MCF 10A (cell line): ENCODE results near the gene HSPB2. TPM values are rescaled to one million over a fixed set of nuclear protein-coding genes. Genes with fewer than 3 reads are reported as not detected.

Experiments
- BruUV-seq: library from RNA; stranded (reverse); fragments of 400-500 nt; replicated peaks from 2 replicates; lab custom pipeline; 2021; lab: Mats Ljungman, UMichigan
- CTCF ChIA-PET: fragments of 300-600 bp; sonication (Branson Sonifier 250); formaldehyde crosslinking; extraction: SDS; loops from one replicate; lab custom pipeline; 2021; ENCODE audit warnings: antibody characterized with exemption, inconsistent platforms; lab: Yijun Ruan, JAX
- POLR2A ChIA-PET: fragments of 300-600, 350-650 bp; sonication (Branson Sonifier 250); formaldehyde crosslinking; extraction: SDS; loops from one replicate; lab custom pipeline; 2020; ENCODE audit warnings: antibody characterized with exemption, inconsistent platforms; lab: Yijun Ruan, JAX
- DNase-seq: peaks from one replicate; pipeline ENCODE4 v3.0.0-alpha.2; 2018; ENCODE audit not compliant: unreplicated experiment
- H3K27ac Mint-ChIP-seq: one replicate; pipeline ENCODE4 v1.8.0; 2022; ENCODE audit warnings: mild to moderate bottlenecking, low read depth, mixed read lengths; ENCODE audit not compliant: unreplicated experiment
- H3K27me3 Mint-ChIP-seq: one replicate; pipeline ENCODE4 v1.8.0; 2022; ENCODE audit warnings: mixed read lengths; ENCODE audit not compliant: insufficient read depth, unreplicated experiment
- H3K36me3 Mint-ChIP-seq: one replicate; pipeline ENCODE4 v1.8.0; 2022; ENCODE audit warnings: mild to moderate bottlenecking, moderate library complexity, mixed read lengths; ENCODE audit not compliant: insufficient read depth, unreplicated experiment
- H3K4me1 Mint-ChIP-seq: one replicate; pipeline ENCODE4 v1.8.0; 2022; ENCODE audit warnings: mixed read lengths; ENCODE audit not compliant: insufficient read depth, unreplicated experiment
- H3K4me3 Mint-ChIP-seq: one replicate; pipeline ENCODE4 v1.8.0; 2022; ENCODE audit warnings: mild to moderate bottlenecking, moderate library complexity, mixed read lengths; ENCODE audit not compliant: unreplicated experiment
- H3K9me3 Mint-ChIP-seq: one replicate; pipeline ENCODE4 v1.8.0; 2022; ENCODE audit warnings: mixed read lengths; ENCODE audit not compliant: unreplicated experiment
- CTCF ChIP-seq: fragments of 200-600 bp; IDR thresholded peaks from one replicate; pipeline ENCODE4 v1.8.0; 2022; ENCODE audit warnings: antibody characterized with exemption, mild to moderate bottlenecking; ENCODE audit not compliant: unreplicated experiment
- intact Hi-C: fragments of 100-400 bp; cut with micrococcal nuclease; formaldehyde crosslinking; loops from 2 replicates; pipeline ENCODE4 v1.14.1; 2022
- total RNA-seq: library from RNA; stranded (reverse); gene quantifications from 2 replicates; pipeline ENCODE4 v1.2.3, GENCODE V29; 2022

The HSPB2 gene
- total RNA-seq, 1 experiment from 2014 or later = 0.23 TPM

GRCh38 chr11:111916768-111917167 is 4.2 kb downstream of the HSPB2 start:
- Mint-ChIP-seq H3K9me3 (no peaks in the 10 kb centered on the region), H3K4me3 (no peak overlapping the region), H3K36me3 (peaks cover 4% of the 10 kb centered on the region), H3K27me3 (no peaks in the 10 kb centered on the region), H3K27ac (no peak overlapping the region), H3K4me1 (peaks cover 17% of the 10 kb centered on the region)
- BruUV-seq = no TSS peak
- CTCF ChIA-PET = no interaction called here
- POLR2A ChIA-PET = interaction anchor here (1.1 kb wide), 1 partner anchor 45 kb away, joined by 3 read pairs; the partner anchor contains the start of gene ALG9
- no peak for DNase-seq
- TF ChIP-seq CTCF = no peak
- intact Hi-C loops = no loop called here

GRCh38 chr11:111917312-111917711 is 4.8 kb downstream of the HSPB2 start:
- no peak for DNase-seq
- Mint-ChIP-seq H3K4me3 (no peak overlapping the region), H3K27ac (no peak overlapping the region), H3K36me3 (peaks cover 4% of the 10 kb centered on the region), H3K4me1 (peaks cover 11% of the 10 kb centered on the region), H3K9me3 (no peaks in the 10 kb centered on the region), H3K27me3 (no peaks in the 10 kb centered on the region)
- intact Hi-C loops = no loop called here
- TF ChIP-seq CTCF = no peak
- POLR2A ChIA-PET = interaction anchor here (0.6 to 2.1 kb wide), 3 partner anchors 9 to 46 kb away, joined by 3 to 17 read pairs (median 3); partner anchors contain the start of gene ALG9
- no TSS peak for BruUV-seq
- CTCF ChIA-PET = no interaction called here

- intact Hi-C loops = loop anchor here (2.0 kb wide), 1 partner anchor 39 kb away; the partner anchor contains the start of genes CFAP68 and FDXACB1
- Mint-ChIP-seq H3K27ac (no peak overlapping the region), H3K36me3 (peaks cover 4% of the 10 kb centered on the region)
These were observed 5.3 kb downstream of the HSPB2 start for GRCh38 chr11:111917788-111918187.

More at GRCh38 chr11:111917788-111918187, 5.3 kb downstream of the HSPB2 start:
- no peaks in the 10 kb centered on the region for H3K9me3 Mint-ChIP-seq
- H3K27me3 Mint-ChIP-seq = no peaks in the 10 kb centered on the region
- BruUV-seq = no TSS peak
- peaks cover 12% of the 10 kb centered on the region for H3K4me1 Mint-ChIP-seq
- H3K4me3 Mint-ChIP-seq = no peak overlapping the region
- no peak for DNase-seq
- CTCF ChIA-PET = no interaction called here
- TF ChIP-seq CTCF = no peak
- POLR2A ChIA-PET = interaction anchor here (0.6 to 2.1 kb wide), 5 partner anchors 9 to 60 kb away, joined by 3 to 17 read pairs (median 7); partner anchors contain the start of genes ALG9 and CFAP68
